M059J (cell line): ENCODE results near the gene MRPS18B. TPM values are rescaled to one million over a fixed set of nuclear protein-coding genes. Genes with fewer than 3 reads are reported as not detected.
A peak's percentile ranks its signal among the peaks of the same experiment; 100 is the strongest.

ENCODE experiments used
- DNase-seq: peaks from one replicate; pipeline ENCODE4 v3.0.0-alpha.2; 2012; ENCODE audit warnings: low read depth
- total RNA-seq: library from RNA; depleted of rRNA; stranded (reverse); fragments of >200 nt; shearing (Covaris generic); gene quantifications from 2 replicates; pipeline ENCODE4 v1.2.3, GENCODE V29; 2014; rRNA removed

The MRPS18B gene
- total RNA-seq = 85.5 and 108 TPM in 2 replicates

- peak; percentile 99 for DNase-seq
Observed at GRCh38 chr6:30617565-30618269, at the start of gene MRPS18B. Gene MRPS18B, plus strand, starts transcription at chr6:30617840. Its CDS starts 26 bp downstream, at chr6:30617866.

GRCh38 chr6:30568245-30568644, 49.4 kb upstream of the MRPS18B start:
- DNase-seq = no peak

GRCh38 chr6:30570263-30570662, 47.4 kb upstream of the MRPS18B start:
- DNase-seq = no peak

GRCh38 chr6:30570740-30571074, 46.9 kb upstream of the MRPS18B start:
- DNase-seq = no peak

- DNase-seq = peak; percentile 97
Observed at GRCh38 chr6:30571075-30571761, 46.4 kb upstream of the MRPS18B start, which contains the start of gene ABCF1. Gene ABCF1, plus strand, starts transcription at chr6:30571442. Its CDS starts 46 bp downstream, at chr6:30571488.

- DNase-seq = no peak
Observed at GRCh38 chr6:30571762-30572082, 45.9 kb upstream of the MRPS18B start.

GRCh38 chr6:30572148-30572547, 45.5 kb upstream of the MRPS18B start:
- no peak for DNase-seq

- DNase-seq = no peak
Observed at GRCh38 chr6:30573113-30573512, 44.5 kb upstream of the MRPS18B start.

- no peak for DNase-seq
Observed at GRCh38 chr6:30578051-30578450, 39.6 kb upstream of the MRPS18B start.

GRCh38 chr6:30583921-30584320, 33.7 kb upstream of the MRPS18B start:
- DNase-seq = no peak

- DNase-seq = no peak
Observed at GRCh38 chr6:30589754-30590358, 27.8 kb upstream of the MRPS18B start.

- DNase-seq = no peak
Observed at GRCh38 chr6:30590509-30590908, 27.1 kb upstream of the MRPS18B start.

GRCh38 chr6:30591008-30591407, 26.6 kb upstream of the MRPS18B start:
- peak; percentile 26 for DNase-seq

GRCh38 chr6:30592287-30592686, 25.4 kb upstream of the MRPS18B start:
- no peak for DNase-seq

GRCh38 chr6:30597315-30598144, 20.1 kb upstream of the MRPS18B start:
- DNase-seq = peak; percentile 85

- no peak for DNase-seq
Observed at GRCh38 chr6:30598912-30599624, 18.6 kb upstream of the MRPS18B start.

GRCh38 chr6:30599625-30600324, 17.9 kb upstream of the MRPS18B start:
- DNase-seq = no peak

- DNase-seq = peak; percentile 26
Observed at GRCh38 chr6:30600451-30600961, 17.1 kb upstream of the MRPS18B start.

- DNase-seq = no peak
Observed at GRCh38 chr6:30601436-30601814, 16.2 kb upstream of the MRPS18B start.

GRCh38 chr6:30601815-30602641, 15.6 kb upstream of the MRPS18B start:
- DNase-seq = no peak
